GM12891 (cell line): ENCODE data around the gene OPCML.

Experiments
- PAX5 ChIP-seq: IDR thresholded peaks from 2 replicates; pipeline ENCODE4 v1.6.1; 2011; ENCODE audit warnings: low read length, moderate library complexity, mild to moderate bottlenecking; ENCODE audit not compliant: insufficient read depth, severe bottlenecking
- POLR2A ChIP-seq: IDR thresholded peaks from 2 replicates; pipeline ENCODE4 v1.6.1; 2011; ENCODE audit warnings: low read depth, low read length, control low read depth
- POLR2AphosphoS5 ChIP-seq: IDR thresholded peaks from 2 replicates; pipeline ENCODE4 v1.6.1; 2011; ENCODE audit warnings: low read depth, low read length, control low read depth
- POU2F2 ChIP-seq: IDR thresholded peaks from 2 replicates; pipeline ENCODE4 v1.6.1; 2011; ENCODE audit warnings: low read depth, mild to moderate bottlenecking, control low read depth, low read length, moderate library complexity
- SPI1 ChIP-seq: IDR thresholded peaks from 2 replicates; pipeline ENCODE4 v1.6.1; 2011; ENCODE audit warnings: low read depth, low read length, control low read depth
- TAF1 ChIP-seq: IDR thresholded peaks from 2 replicates; pipeline ENCODE4 v1.6.1; 2011; ENCODE audit warnings: low read depth, low read length, control low read depth

- TF ChIP-seq POLR2AphosphoS5 (no peak), POLR2A (no peak), SPI1 (no peak), TAF1 (no peak), PAX5 (no peak), POU2F2 (no peak)
Measured at GRCh38 chr11:132746305-132746704, 786.0 kb downstream of the OPCML start.
